Heart left ventricle (tissue), 16 donors: Measurements from ENCODE around the gene PRDM5. TPM values are rescaled to one million over a fixed set of nuclear protein-coding genes. Genes with fewer than 3 reads are reported as not detected.

Source experiments
- ATAC-seq, 4 donors: fragments of 200-7000 bp; cut with Tn5 transposase; one replicate each; pipeline ENCODE4 v1.9.1; 2020 to 2022; ENCODE audit warnings: moderate library complexity in 4 of 4, mild to moderate bottlenecking in 3 of 4, moderate number of reproducible peaks in 1 of 4
- DNase-seq, 5 donors: peaks; one replicate each; pipeline ENCODE4 v3.0.0-alpha.2; 2020
- H3K27ac ChIP-seq, 12 donors: fragments of 200-600 bp; sonication (generic) in 4 of 12; one replicate each; pipeline versions ENCODE4 v1.5.0 to v1.8.0; 2016 to 2022; ENCODE audit warnings: mild to moderate bottlenecking in 2 of 12
- H3K27me3 ChIP-seq, 9 donors: fragments of 200-600 bp; sonication (generic) in 2 of 9; one replicate each; pipeline versions ENCODE4 v1.5.1 to v1.8.0; 2016 to 2022; ENCODE audit warnings: mild to moderate bottlenecking in 3 of 9
- H3K36me3 ChIP-seq, 9 donors: fragments of 200-600 bp; sonication (generic) in 2 of 9; one replicate each; pipeline versions ENCODE4 v1.5.0 to v1.8.0; 2018 to 2022; ENCODE audit warnings: mild to moderate bottlenecking in 2 of 9
- H3K4me1 ChIP-seq, 12 donors: fragments of 200-600 bp; sonication (generic) in 4 of 12; one replicate each; pipeline versions ENCODE4 v1.5.0 to v1.8.0; 2016 to 2022; ENCODE audit warnings: mild to moderate bottlenecking in 3 of 12
- H3K4me3 ChIP-seq, 12 donors: fragments of 200-600 bp; sonication (generic) in 4 of 12; one replicate each; pipeline versions ENCODE4 v1.5.0 to v1.8.0; 2017 to 2022; ENCODE audit warnings: mild to moderate bottlenecking in 9 of 12, moderate library complexity in 4 of 12
- H3K9me3 ChIP-seq, 12 donors: fragments of 200-600 bp; sonication (generic) in 4 of 12; one replicate each; pipeline versions ENCODE4 v1.5.0 to v1.8.0; 2016 to 2022; ENCODE audit warnings: mild to moderate bottlenecking in 1 of 12
- CTCF ChIP-seq, 12 donors: fragments of 200-600 bp; sonication (generic) in 4 of 12; IDR thresholded peaks; one replicate each; pipeline versions ENCODE4 v1.5.0 to v1.8.0; 2018 to 2022; ENCODE audit warnings: antibody characterized with exemption in 12 of 12, mild to moderate bottlenecking in 5 of 12
- POLR2A ChIP-seq, 2 donors: fragments of 450-650 bp; IDR thresholded peaks; one replicate each; pipeline ENCODE4 v1.6.1; 2017; ENCODE audit warnings: antibody characterized with exemption in 2 of 2, mild to moderate bottlenecking in 2 of 2, moderate library complexity in 2 of 2
- WGBS, 4 donors: extraction: QIAGEN DNeasy Blood & Tissue Kit in 2 of 4; methylation state at CpG; one replicate each; pipeline versions ENCODE4 v1.1.5 to v1.1.7; 2013 to 2018; 5-methylcytosine and 5-hydroxymethylcytosine counted together
- intact Hi-C, 10 donors: fragments of 100-400 bp; cut with DNase I; formaldehyde crosslinking; loops; one replicate each; pipeline versions ENCODE4 v1.11.1 to v1.14.2; 2022
- polyA plus RNA-seq, 2 donors: library from polyadenylated mRNA; stranded (reverse); fragments of 200-250 nt; gene quantifications; one replicate each; pipeline ENCODE4 v1.2.3, GENCODE V29; 2013
- total RNA-seq, 9 donors: library from RNA; depleted of rRNA in 2 of 9; stranded (reverse); fragments of >200 nt in 2 of 9; fragmentation: NEBNext Ultra II Directional in 3 of 9; extraction: Animal tissue kit (Norgen Biotek cat#: 25700) in 3 of 9; gene quantifications; one replicate each; pipeline versions ENCODE4 v1.1.0 to v1.2.4, GENCODE V29; 2016 to 2023
- donor health status: ischemic (EF 13 %, LVEDD 7.1; RV severe dilation, severe dysfunction).
- donor health status: healthy with polysubstance abuse.
- donor health status: DM: no; HTN: yes; CAD: no.
- donor health status: DM: no; HTN: no; CAD: no.
- donor health status: ischemic (EF 25% LVEDD 6.9; RV normal size, moderate dysfunction).
- donor health status: ischemic (EF 25% LVEDD 5.7; RV mildly dilated, moderate dysfunction).
- donor health status: healthy.
- donor health status: DM: yes; HTN: yes; CAD: no.
- donor health status: ischemic (EF 35%, LVEDD 5.7; RV mildly dilated, moderate dysfunction).
- donor health status: nonischemic (EF 11% LVEDD 7.7; RV severe dilation, severe dysfunction).
- donor health status: DM: yes; HTN: yes; CAD: no.
- donor health status: PGD.
- donor health status: ischemic (EF 29% LVEDD 5.4; RV normal size, mild dysfunction).
- donor health status: nonischemic (EF 23%, LVEDD 6.1; RV moderate dilation, normal function).

The PRDM5 gene
- total and polyA plus RNA-seq, 11 donors: 2.0 to 19.7 (median 9.1) TPM

GRCh38 chr4:120714417-120715010 is 208.0 kb downstream of the PRDM5 start:
- H3K36me3 ChIP-seq: no peaks in the 10 kb centered on the region
- H3K4me3 ChIP-seq: no peak overlapping the region
- H3K27ac ChIP-seq: no peak overlapping the region
- DNase-seq (no peak), ATAC-seq (no peak)
- TF ChIP-seq POLR2A (IDR thresholded peaks at IDR 0.05) (no peak), CTCF (IDR thresholded peaks at IDR 0.05) (no peak)
- intact Hi-C loops: loop anchor here in 8 of 10 donors (5.0 to 10.0 kb wide), 8 partner anchors 88 to 552 kb away; partner anchors contain the start of gene PRDM5 (in 2 of the 8)
- H3K27me3 ChIP-seq: no peaks in the 10 kb centered on the region
- no peaks in the 10 kb centered on the region for H3K9me3 ChIP-seq
- peaks cover 0 to 15% (median 0%) of the 10 kb centered on the region in 12 donors for H3K4me1 ChIP-seq
- 70 to 81% (median 74%) methylated on average over 4 of the region's 4 CpGs for WGBS, 4 donors

- H3K27me3 ChIP-seq: no peaks in the 10 kb centered on the region
- peaks cover 0 to 11% (median 0%) of the 10 kb centered on the region in 12 donors for H3K9me3 ChIP-seq
- no peaks in the 10 kb centered on the region for H3K36me3 ChIP-seq
- intact Hi-C loops: loop anchor here in 5 of 10 donors (5.0 to 10.0 kb wide), 4 partner anchors 215 to 548 kb away; partner anchors contain the start of gene PRDM5 (in 1 of the 5)
- TF ChIP-seq POLR2A (IDR thresholded peaks at IDR 0.05) (no peak), CTCF (IDR thresholded peaks at IDR 0.05) (no peak)
- no peak overlapping the region for H3K4me3 ChIP-seq
- 74 to 83% (median 80%) methylated on average over 3 of the region's 3 CpGs for WGBS, 4 donors
- DNase-seq (no peak), ATAC-seq (peak in 3 of 4 donors; percentile 52 to 57 (median 54))
- H3K27ac ChIP-seq: no peak overlapping the region
- peaks cover 0 to 10% (median 0%) of the 10 kb centered on the region in 12 donors for H3K4me1 ChIP-seq
Observed at GRCh38 chr4:120709991-120710390, 212.5 kb downstream of the PRDM5 start.

GRCh38 chr4:120704538-120704937 is 218.0 kb downstream of the PRDM5 start:
- DNase-seq: no peak
- peaks cover 0 to 18% (median 0%) of the 10 kb centered on the region in 12 donors for H3K4me1 ChIP-seq
- TF ChIP-seq POLR2A (IDR thresholded peaks at IDR 0.05): no peak
- TF ChIP-seq CTCF (IDR thresholded peaks at IDR 0.05): no peak
- intact Hi-C loops: no loop called here
- no peaks in the 10 kb centered on the region for H3K36me3 ChIP-seq
- peak overlapping the region in 4 of 12 donors; percentile 9 to 28 (median 14) for H3K27ac ChIP-seq
- peak; percentile 66 to 87 (median 73) for ATAC-seq
- H3K4me3 ChIP-seq: no peak overlapping the region
- 37 to 44% (median 43%) methylated on average over 6 of the region's 6 CpGs for WGBS, 4 donors
- H3K27me3 ChIP-seq: no peaks in the 10 kb centered on the region
- peaks cover 0 to 11% (median 0%) of the 10 kb centered on the region in 12 donors for H3K9me3 ChIP-seq

DNA sequence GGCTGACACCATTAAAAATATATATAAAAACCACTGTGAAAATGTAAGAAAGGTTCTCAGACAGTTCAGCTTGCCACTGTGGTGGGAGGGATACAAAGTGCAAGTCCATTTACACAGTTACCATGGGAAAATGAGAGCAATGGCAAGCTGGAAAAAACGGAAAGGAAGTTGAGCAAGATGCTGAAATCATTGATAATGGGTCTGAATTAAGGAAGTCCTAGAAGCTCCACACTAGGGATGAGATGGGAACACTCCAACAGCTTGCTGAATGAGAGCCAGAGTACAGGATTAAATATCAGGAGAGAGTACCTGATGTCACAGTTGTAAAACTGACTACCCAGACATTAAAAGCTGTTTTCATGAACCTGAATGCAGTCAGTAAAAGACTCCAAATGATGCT is 218.6 kb downstream of the PRDM5 start:
- intact Hi-C loops: no loop called here

More for the DNA sequence above, 218.6 kb downstream of the PRDM5 start:
- no peak for DNase-seq
- peak in 3 of 4 donors; percentile 23 to 33 (median 25) for ATAC-seq
- H3K4me1 ChIP-seq: peaks cover 0 to 18% (median 0%) of the 10 kb centered on the region in 12 donors
- H3K27ac ChIP-seq: peak overlapping the region in 4 of 12 donors; percentile 9 to 28 (median 14)
- H3K4me3 ChIP-seq: no peak overlapping the region
- WGBS, 4 donors: 49 to 71% (median 65%) methylated on average over 1 of the region's 1 CpG
- no peaks in the 10 kb centered on the region for H3K36me3 ChIP-seq
- H3K9me3 ChIP-seq: peaks cover 0 to 11% (median 0%) of the 10 kb centered on the region in 12 donors
- TF ChIP-seq CTCF (IDR thresholded peaks at IDR 0.05) (no peak), POLR2A (IDR thresholded peaks at IDR 0.05) (no peak)
- H3K27me3 ChIP-seq: no peaks in the 10 kb centered on the region
